Urinary bladder (tissue), 4 donors: Measurements from ENCODE around the gene TOB1. TPM values are rescaled to one million over a fixed set of nuclear protein-coding genes. Genes with fewer than 3 reads are reported as not detected.

Experiments
- DNase-seq: peaks from one replicate; pipeline ENCODE4 v3.0.0-alpha.2; 2015; ENCODE audit errors: extremely low spot score
- H3K27ac ChIP-seq: one replicate; pipeline ENCODE4 v1.5.1; 2013; ENCODE audit warnings: low read depth, mild to moderate bottlenecking, moderate library complexity
- H3K36me3 ChIP-seq: one replicate; pipeline ENCODE4 v1.6.1; 2013; ENCODE audit warnings: mild to moderate bottlenecking, moderate library complexity; ENCODE audit not compliant: insufficient read depth
- H3K4me1 ChIP-seq: one replicate; pipeline ENCODE4 v1.6.1; 2013; ENCODE audit warnings: mild to moderate bottlenecking, moderate library complexity; ENCODE audit not compliant: insufficient read depth
- H3K4me3 ChIP-seq: one replicate; pipeline ENCODE4 v1.5.1; 2013; ENCODE audit warnings: low read depth, low read length
- WGBS: extraction: QIAGEN DNeasy Blood & Tissue Kit; methylation state at CpG from one replicate; pipeline ENCODE4 v1.1.7; 2013; 5-methylcytosine and 5-hydroxymethylcytosine counted together
- polyA plus RNA-seq: library from polyadenylated mRNA; stranded (reverse); fragments of 200-250 nt; gene quantifications from one replicate; pipeline ENCODE4 v1.2.3, GENCODE V29; 2013
- total RNA-seq: library from RNA; depleted of rRNA; stranded (reverse); fragments of >200 nt; gene quantifications from one replicate; pipeline ENCODE4 v1.2.3, GENCODE V29; 2014
- donor health status: healthy with polysubstance abuse.
- donor health status: healthy.

TOB1 gene
- total and polyA plus RNA-seq, 2 donors, result 41.3 to 47.4 TPM

GRCh38 chr17:50856431-50856830, 9.7 kb downstream of the TOB1 start:
- Histone ChIP-seq H3K36me3 (no peaks in the 10 kb centered on the region), H3K4me1 (no peaks in the 10 kb centered on the region), H3K4me3 (no peak overlapping the region), H3K27ac (no peak overlapping the region)
- DNase-seq, result no peak
- 96% methylated on average over 2 of the region's 2 CpGs for WGBS

- DNase-seq, result no peak
- H3K27ac ChIP-seq, result no peak overlapping the region
- H3K4me3 ChIP-seq, result no peak overlapping the region
- no peaks in the 10 kb centered on the region for H3K36me3 ChIP-seq
- no peaks in the 10 kb centered on the region for H3K4me1 ChIP-seq
- 78% methylated on average over 6 of the region's 6 CpGs for WGBS
Observed at GRCh38 chr17:50855708-50856330, 10.3 kb downstream of the TOB1 start.

GRCh38 chr17:50853781-50854180, 12.4 kb downstream of the TOB1 start:
- WGBS, result 89% methylated on average over 6 of the region's 6 CpGs
- no peak overlapping the region for H3K4me3 ChIP-seq
- H3K4me1 ChIP-seq, result no peaks in the 10 kb centered on the region
- H3K36me3 ChIP-seq, result no peaks in the 10 kb centered on the region
- H3K27ac ChIP-seq, result no peak overlapping the region
- no peak for DNase-seq

GRCh38 chr17:50853015-50853615, 13.0 kb downstream of the TOB1 start:
- Histone ChIP-seq H3K4me3 (no peak overlapping the region), H3K36me3 (no peaks in the 10 kb centered on the region), H3K27ac (no peak overlapping the region), H3K4me1 (no peaks in the 10 kb centered on the region)
- DNase-seq, result no peak
- WGBS, result 84% methylated on average over 6 of the region's 6 CpGs

GRCh38 chr17:50850640-50851039, 15.5 kb downstream of the TOB1 start:
- no peaks in the 10 kb centered on the region for H3K4me1 ChIP-seq
- no peaks in the 10 kb centered on the region for H3K36me3 ChIP-seq
- DNase-seq, result no peak
- WGBS, result 80% methylated on average over 7 of the region's 7 CpGs
- H3K4me3 ChIP-seq, result no peak overlapping the region
- no peak overlapping the region for H3K27ac ChIP-seq

GRCh38 chr17:50848711-50849110, 17.4 kb downstream of the TOB1 start:
- H3K36me3 ChIP-seq, result no peaks in the 10 kb centered on the region
- DNase-seq, result no peak
- no peak overlapping the region for H3K27ac ChIP-seq
- H3K4me3 ChIP-seq, result no peak overlapping the region
- 63% methylated on average over 2 of the region's 2 CpGs for WGBS
- H3K4me1 ChIP-seq, result no peaks in the 10 kb centered on the region

- WGBS, result 87% methylated on average over 3 of the region's 3 CpGs
- Histone ChIP-seq H3K27ac (no peak overlapping the region), H3K4me1 (no peaks in the 10 kb centered on the region), H3K4me3 (no peak overlapping the region), H3K36me3 (no peaks in the 10 kb centered on the region)
- no peak for DNase-seq
Observed at GRCh38 chr17:50848039-50848438, 18.1 kb downstream of the TOB1 start.

- H3K27ac ChIP-seq, result no peak overlapping the region
- no peak for DNase-seq
- no peak overlapping the region for H3K4me3 ChIP-seq
- WGBS, result 97% methylated on average over 4 of the region's 4 CpGs
- H3K4me1 ChIP-seq, result no peaks in the 10 kb centered on the region
- H3K36me3 ChIP-seq, result no peaks in the 10 kb centered on the region
Observed at GRCh38 chr17:50847566-50847965, 18.6 kb downstream of the TOB1 start.

GRCh38 chr17:50845240-50846147, 20.7 kb downstream of the TOB1 start:
- Histone ChIP-seq H3K4me3 (no peak overlapping the region), H3K36me3 (no peaks in the 10 kb centered on the region), H3K4me1 (no peaks in the 10 kb centered on the region), H3K27ac (no peak overlapping the region)
- 90% methylated on average over 12 of the region's 12 CpGs for WGBS
- DNase-seq, result no peak

- DNase-seq, result no peak
- H3K27ac ChIP-seq, result no peak overlapping the region
- WGBS, result 87% methylated on average over 14 of the region's 14 CpGs
- H3K4me3 ChIP-seq, result no peak overlapping the region
- H3K4me1 ChIP-seq, result no peaks in the 10 kb centered on the region
- H3K36me3 ChIP-seq, result no peaks in the 10 kb centered on the region
Observed at GRCh38 chr17:50844117-50844700, 21.9 kb downstream of the TOB1 start.

GRCh38 chr17:50843150-50843905, 22.8 kb downstream of the TOB1 start:
- H3K27ac ChIP-seq, result no peak overlapping the region
- H3K36me3 ChIP-seq, result no peaks in the 10 kb centered on the region
- WGBS, result 88% methylated on average over 16 of the region's 16 CpGs
- DNase-seq, result no peak
- no peak overlapping the region for H3K4me3 ChIP-seq
- H3K4me1 ChIP-seq, result no peaks in the 10 kb centered on the region

- 74% methylated on average over 9 of the region's 9 CpGs for WGBS
Observed at GRCh38 chr17:50842506-50843149, 23.5 kb downstream of the TOB1 start.

GRCh38 chr17:50841949-50842354, 24.2 kb downstream of the TOB1 start:
- no peak overlapping the region for H3K4me3 ChIP-seq
- H3K4me1 ChIP-seq, result no peaks in the 10 kb centered on the region
- DNase-seq, result no peak
- WGBS, result 14% methylated on average over 8 of the region's 8 CpGs
- no peak overlapping the region for H3K27ac ChIP-seq
- H3K36me3 ChIP-seq, result no peaks in the 10 kb centered on the region

More at GRCh38 chr17:50842506-50843149, 23.5 kb downstream of the TOB1 start:
- Histone ChIP-seq H3K4me3 (no peak overlapping the region), H3K4me1 (no peaks in the 10 kb centered on the region), H3K36me3 (no peaks in the 10 kb centered on the region), H3K27ac (no peak overlapping the region)
- no peak for DNase-seq
